Kidney (tissue), 14 donors: ENCODE results near the gene AKAP13. TPM values are rescaled to one million over a fixed set of nuclear protein-coding genes. Genes with fewer than 3 reads are reported as not detected.

Source experiments
- DNase-seq, 5 donors: peaks; one replicate each; pipeline ENCODE4 v3.0.0-alpha.2; 2013 to 2020
- FAIRE-seq: peaks from 2 replicates; lab custom pipeline; 2012; peaks lifted over from hg19 to GRCh38; lab: Jason Lieb, UNC
- H3K27ac ChIP-seq, 2 donors: one replicate each; pipeline ENCODE4 v1.7.0; 2013; ENCODE audit warnings: low read depth in 2 of 2, low read length in 2 of 2, inconsistent platforms in 1 of 2
- H3K27me3 ChIP-seq: one replicate; pipeline ENCODE4 v1.7.1; 2013; ENCODE audit warnings: low read length, inconsistent platforms; ENCODE audit not compliant: control insufficient read depth, insufficient read depth
- H3K36me3 ChIP-seq, 3 donors: one replicate each; pipeline versions ENCODE4 v1.7.0 to v1.7.1; 2013; ENCODE audit warnings: low read length in 3 of 3, control low read depth in 1 of 3, inconsistent platforms in 1 of 3; ENCODE audit not compliant: insufficient read depth in 3 of 3, control insufficient read depth in 2 of 3
- H3K4me1 ChIP-seq, 3 donors: one replicate each; pipeline versions ENCODE4 v1.7.0 to v1.7.1; 2013; ENCODE audit warnings: low read length in 3 of 3, inconsistent platforms in 1 of 3, low read depth in 1 of 3; ENCODE audit not compliant: control insufficient read depth in 2 of 3, insufficient read depth in 2 of 3
- H3K4me3 ChIP-seq, 3 donors: one replicate each; pipeline versions ENCODE4 v1.7.0 to v1.8.1; 2013; ENCODE audit warnings: low read length in 3 of 3, control low read depth in 1 of 3, inconsistent platforms in 1 of 3
- H3K9ac ChIP-seq, 3 donors: one replicate each; pipeline versions ENCODE4 v1.7.0 to v1.7.1; 2013; ENCODE audit warnings: low read length in 3 of 3, control low read depth in 1 of 3, inconsistent platforms in 1 of 3
- H3K9me3 ChIP-seq, 3 donors: one replicate each; pipeline versions ENCODE4 v1.7.0 to v1.7.1; 2013; ENCODE audit warnings: low read length in 3 of 3, control low read depth in 1 of 3, inconsistent platforms in 1 of 3; ENCODE audit not compliant: control insufficient read depth in 2 of 3, insufficient read depth in 1 of 3
- CTCF ChIP-seq: IDR thresholded peaks from 3 replicates; pipeline ENCODE4 v1.5.1; 2012; ENCODE audit warnings: mild to moderate bottlenecking, moderate library complexity, borderline replicate concordance; ENCODE audit not compliant: insufficient read depth; ENCODE audit errors: extremely low read depth
- intact Hi-C: fragments of 100-400 bp; cut with DNase I; formaldehyde crosslinking; loops from one replicate; pipeline ENCODE4 v1.11.1; 2022
- polyA plus RNA-seq: library from polyadenylated mRNA; stranded (reverse); fragments of 350-450 nt; fragmentation: Illumina TruSeq; extraction: RNeasy Lipid Tissue Mini Kit (QIAGEN cat#74804); gene quantifications from one replicate; pipeline ENCODE4 v1.2.3, GENCODE V29; 2014; ENCODE audit warnings: low read depth, low replicate concordance; ENCODE audit not compliant: insufficient read depth
- total RNA-seq: library from RNA; stranded (reverse); fragmentation: NEBNext Ultra II Directional; extraction: Animal tissue kit (Norgen Biotek cat#: 25700); gene quantifications from one replicate; pipeline ENCODE4 v1.2.1, GENCODE V29; 2021
- donor health status: control.
- donor health status: control.
- donor health status: control.
- donor health status: control.
- donor health status: control.
- donor health status: DM: yes; HTN: yes; CAD: no.
- donor health status: Normal renal cell carcinoma (clear cell type).

Gene AKAP13
- total and polyA plus RNA-seq, 2 donors from 2014 or later = 18.8 to 174 TPM

- H3K27ac ChIP-seq = no peak overlapping the region
- DNase-seq (no peak), FAIRE-seq (no peak)
- no peaks in the 10 kb centered on the region for H3K27me3 ChIP-seq
- H3K4me1 ChIP-seq = peaks cover 0 to 6% (median 0%) of the 10 kb centered on the region in 3 donors
- no peaks in the 10 kb centered on the region for H3K9me3 ChIP-seq
- H3K36me3 ChIP-seq = no peaks in the 10 kb centered on the region
- no peak for TF ChIP-seq CTCF
- H3K9ac ChIP-seq = no peak overlapping the region
- H3K4me3 ChIP-seq = no peak overlapping the region
- intact Hi-C loops = no loop called here
These were observed 182.9 kb downstream of the AKAP13 start for GRCh38 chr15:85563328-85563727.

- Histone ChIP-seq H3K36me3 (no peaks in the 10 kb centered on the region), H3K27me3 (no peaks in the 10 kb centered on the region), H3K9ac (no peak overlapping the region), H3K27ac (no peak overlapping the region), H3K9me3 (no peaks in the 10 kb centered on the region), H3K4me3 (no peak overlapping the region), H3K4me1 (peaks cover 0 to 6% (median 0%) of the 10 kb centered on the region in 3 donors)
- DNase-seq = no peak
- TF ChIP-seq CTCF = no peak
- no peak for FAIRE-seq
- intact Hi-C loops = no loop called here
These were observed 183.3 kb downstream of the AKAP13 start for GRCh38 chr15:85563731-85564130.

GRCh38 chr15:85564686-85565085, 184.3 kb downstream of the AKAP13 start:
- no peak overlapping the region for H3K27ac ChIP-seq

More at GRCh38 chr15:85564686-85565085, 184.3 kb downstream of the AKAP13 start:
- DNase-seq (no peak), FAIRE-seq (no peak)
- H3K9ac ChIP-seq = no peak overlapping the region
- H3K4me1 ChIP-seq = peaks cover 0 to 6% (median 0%) of the 10 kb centered on the region in 3 donors
- no peak overlapping the region for H3K4me3 ChIP-seq
- no peaks in the 10 kb centered on the region for H3K27me3 ChIP-seq
- H3K36me3 ChIP-seq = no peaks in the 10 kb centered on the region
- intact Hi-C loops = no loop called here
- no peak for TF ChIP-seq CTCF
- no peaks in the 10 kb centered on the region for H3K9me3 ChIP-seq
